Dermis blood vessel endothelial cell (primary cell): Measurements from ENCODE around the gene TUFT1. TPM values are rescaled to one million over a fixed set of nuclear protein-coding genes. Genes with fewer than 3 reads are reported as not detected.
"Not testable (repeated sequence)": the region's sequence is repeated elsewhere in the genome, so short reads cannot be mapped to it uniquely, and the experiment has no call there.

ENCODE experiments used
- DNase-seq: peaks from one replicate; pipeline ENCODE4 v3.0.0; 2010
- total RNA-seq: library from RNA; depleted of rRNA; stranded (reverse); fragments of >200 nt; gene quantifications from 2 replicates; pipeline ENCODE4 v1.2.3, GENCODE V29; 2014

TUFT1 gene
- total RNA-seq, 1 donor from 2014 or later: 8.2 TPM

DNA sequence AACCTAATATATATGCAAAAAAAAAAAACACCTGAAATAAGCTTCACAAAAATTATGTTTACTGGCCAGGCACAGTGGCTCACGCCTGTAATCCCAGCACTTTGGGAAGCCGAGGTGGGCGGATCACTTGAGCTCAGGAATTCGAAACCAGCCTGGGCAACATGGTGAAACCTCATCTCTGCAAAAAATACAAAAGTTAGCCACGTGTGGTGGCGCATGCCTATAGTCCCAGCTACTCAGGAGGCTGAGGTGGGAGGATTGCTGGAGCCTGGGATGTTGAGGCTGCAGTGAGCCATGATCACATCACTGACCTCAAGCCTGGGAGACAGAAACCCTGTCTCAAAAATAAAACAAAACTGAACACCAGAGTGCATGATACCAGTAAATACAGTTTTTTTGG, 78.9 kb downstream of the TUFT1 start:
- not testable (repeated sequence) for DNase-seq

DNA sequence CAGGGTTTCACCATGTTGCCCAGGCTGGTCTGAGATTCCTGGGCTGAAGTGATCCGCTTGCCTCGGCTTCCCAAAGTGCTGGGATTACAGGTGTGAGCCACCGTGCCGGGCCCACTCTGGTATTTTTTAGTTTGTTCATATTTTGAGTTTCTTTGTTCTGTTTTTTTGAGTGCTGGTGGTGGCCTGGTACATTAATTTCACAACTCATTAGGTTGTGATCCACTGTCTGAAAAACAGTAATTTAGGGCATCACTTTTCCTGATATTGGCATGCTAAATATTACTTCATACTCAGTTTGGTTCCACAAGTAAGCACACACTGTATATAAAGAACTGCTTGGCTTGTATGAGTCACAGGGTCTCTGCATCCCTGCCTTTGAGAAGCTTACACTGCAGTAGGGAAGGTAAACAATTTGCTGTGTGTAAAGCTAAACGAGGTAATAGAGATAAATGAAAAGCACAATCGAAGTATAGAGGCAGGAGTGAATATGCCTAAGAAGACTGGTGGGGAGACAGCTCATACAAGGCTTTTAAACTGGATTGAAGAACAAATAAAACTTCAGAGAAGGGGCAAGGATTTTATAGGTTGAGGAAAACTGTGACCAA, 79.5 kb downstream of the TUFT1 start:
- DNase-seq: peak; percentile 29

DNA sequence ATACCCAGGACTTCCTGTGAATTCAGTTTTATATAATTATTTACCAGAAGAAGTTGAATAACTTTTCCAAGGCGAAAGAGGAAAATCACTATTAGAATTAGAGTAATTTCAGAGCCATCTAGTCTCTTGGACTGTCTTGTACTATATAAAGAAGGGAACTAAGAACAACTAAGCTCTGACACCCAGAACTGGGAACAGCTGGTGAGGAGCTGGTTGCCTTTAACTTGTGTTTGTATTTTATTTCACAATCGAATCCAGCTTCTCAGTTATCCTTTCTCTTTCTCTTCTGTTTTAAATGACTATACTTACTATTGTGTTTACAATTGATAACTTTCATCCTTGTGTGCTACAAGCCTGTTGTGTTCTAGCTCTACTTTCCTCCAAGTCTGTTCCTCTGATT, 80.2 kb downstream of the TUFT1 start:
- DNase-seq: no peak

DNA sequence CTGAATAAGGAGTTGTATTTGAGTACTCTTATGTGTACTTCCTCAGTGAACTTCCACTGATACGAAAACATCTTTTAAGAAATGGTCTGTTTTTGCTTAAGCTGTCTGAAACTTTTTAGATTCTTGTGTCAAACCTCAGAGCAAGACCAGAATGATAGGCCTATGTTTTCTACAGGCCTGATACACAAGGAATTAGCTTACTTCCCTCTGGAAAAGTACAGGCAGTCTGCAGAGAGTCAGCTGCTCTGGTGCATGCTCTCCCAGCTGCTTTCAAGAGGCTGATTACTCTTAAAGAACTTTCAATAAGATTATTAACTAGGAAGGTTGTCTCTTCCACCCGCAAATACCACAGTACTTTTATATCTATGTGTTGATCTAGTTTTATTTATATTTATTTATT, 81.2 kb downstream of the TUFT1 start:
- no peak for DNase-seq

DNA sequence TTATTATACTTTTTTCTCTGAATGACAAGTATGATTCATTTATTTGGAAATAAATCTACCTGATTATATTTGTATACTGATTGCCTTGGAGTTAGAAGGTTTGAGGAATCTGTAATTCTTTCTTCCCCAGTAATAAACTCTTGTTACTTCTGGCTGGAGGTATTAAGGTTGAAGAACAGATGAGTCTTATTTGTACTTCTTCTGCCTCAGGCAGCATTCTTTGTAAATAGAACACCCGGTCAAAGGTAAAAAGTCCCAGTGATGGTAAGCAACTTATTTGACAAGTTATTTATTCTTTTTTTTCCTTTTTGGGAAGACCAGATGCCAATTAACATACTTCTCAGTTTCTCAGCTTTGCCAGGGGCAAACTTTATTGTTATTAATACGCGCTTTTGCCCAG, 84.7 kb downstream of the TUFT1 start:
- no peak for DNase-seq

DNA sequence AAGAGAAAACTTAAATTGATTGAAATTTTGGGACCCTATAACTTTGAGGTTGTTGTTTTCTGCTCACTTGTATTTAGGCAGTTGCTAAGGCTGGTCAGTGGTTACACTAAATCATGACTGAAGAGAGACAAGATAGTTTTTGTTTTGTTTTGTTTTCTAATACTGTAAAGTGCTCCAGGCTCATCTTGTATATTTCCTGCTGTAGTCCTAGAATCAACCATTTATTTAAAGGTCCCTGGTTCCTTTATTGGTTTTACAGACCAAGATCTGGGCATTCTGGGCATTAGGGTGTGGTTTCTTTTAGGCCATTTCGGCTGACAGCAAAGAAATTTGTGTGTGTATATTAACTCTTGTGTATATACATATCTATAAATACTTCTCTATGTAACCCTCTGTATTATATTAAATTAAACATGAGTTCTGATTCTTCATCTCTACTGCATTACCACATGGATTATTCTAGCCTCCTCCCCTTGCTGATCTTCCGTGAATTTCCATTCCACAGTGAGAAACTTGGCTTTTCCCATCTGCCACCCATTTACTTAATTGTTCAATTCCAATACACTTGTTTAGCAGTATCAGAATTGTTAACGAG, 86.7 kb downstream of the TUFT1 start:
- DNase-seq: no peak

DNA sequence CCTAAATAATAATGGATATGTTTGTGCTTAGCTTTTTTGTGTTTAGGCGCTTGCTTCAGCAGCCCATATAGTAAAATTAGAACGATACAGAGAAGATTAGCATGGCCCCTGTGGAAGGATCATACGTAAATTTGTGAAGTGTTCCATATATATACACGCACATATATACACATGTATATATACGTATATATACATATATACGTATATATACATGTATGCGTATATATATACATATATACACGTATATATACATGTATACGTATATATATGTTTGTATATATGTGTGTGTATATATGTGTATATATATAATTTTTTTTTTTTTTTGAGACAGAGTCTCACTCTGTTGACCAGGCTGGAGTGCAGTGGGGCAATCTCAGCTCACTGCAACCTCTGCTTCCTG, 89.2 kb downstream of the TUFT1 start:
- no peak for DNase-seq

Other genes starting within 250 kb of the TUFT1 start
- gene PI4KB, start 212.9 kb upstream of the TUFT1 start, total RNA-seq: 45.5 and 55.3 TPM in 2 replicates
- 68.8 and 73.3 TPM in 2 replicates for gene RFX5, start 193.1 kb upstream of the TUFT1 start, total RNA-seq
- 5.3 TPM in 2 replicates for gene SELENBP1, start 167.6 kb upstream of the TUFT1 start, total RNA-seq
- gene PSMB4, start 140.7 kb upstream of the TUFT1 start, total RNA-seq: 322 and 414 TPM in 2 replicates
- gene POGZ, start 80.8 kb upstream of the TUFT1 start, total RNA-seq: 20.3 and 26.2 TPM in 2 replicates
- gene CGN, start 28.9 kb upstream of the TUFT1 start, total RNA-seq: 0.42 and 2.4 TPM in 2 replicates
- 15.8 and 24.3 TPM in 2 replicates for gene SNX27, start 71.7 kb downstream of the TUFT1 start, total RNA-seq
- not detected in 2 replicates for gene CELF3, start 176.5 kb downstream of the TUFT1 start, total RNA-seq
- not detected in 2 replicates for gene RIIAD1, start 181.2 kb downstream of the TUFT1 start, total RNA-seq
- 92.7 and 97.3 TPM in 2 replicates for gene MRPL9, start 223.2 kb downstream of the TUFT1 start, total RNA-seq